Left cardiac atrium (tissue), 4 donors: ENCODE results near the gene COX7A2L. TPM values are rescaled to one million over a fixed set of nuclear protein-coding genes. Genes with fewer than 3 reads are reported as not detected.
A peak's percentile ranks its signal among the peaks of the same experiment; 100 is the strongest.
"Not testable (repeated sequence)": the region's sequence is repeated elsewhere in the genome, so short reads cannot be mapped to it uniquely, and the experiment has no call there.

Experiments
- ATAC-seq, 2 donors: fragments of 200-7000 bp; cut with Tn5 transposase; one replicate each; pipeline ENCODE4 v1.9.1; 2020; ENCODE audit warnings: mild to moderate bottlenecking in 2 of 2, moderate library complexity in 2 of 2
- DNase-seq: peaks from one replicate; pipeline ENCODE4 v3.0.0-alpha.2; 2020
- intact Hi-C, 2 donors: fragments of 100-400 bp; cut with DNase I; formaldehyde crosslinking; loops; one replicate each; pipeline versions ENCODE4 v1.14.1 to v1.15.1; 2022 to 2023
- long read RNA-seq: library from polyadenylated mRNA; unstranded; transcript quantifications from one replicate; pipeline ENCODE4 v2.0.0, GENCODE V29; 2021
- total RNA-seq, 2 donors: library from RNA; stranded (reverse); fragmentation: NEBNext Ultra II Directional; extraction: Animal tissue kit (Norgen Biotek cat#: 25700); gene quantifications; one replicate each; pipeline ENCODE4 v1.2.1, GENCODE V29; 2021
- donor health status: DM: no; HTN: yes; CAD: no.
- donor health status: DM: no; HTN: yes; CAD: no; lungs with severe emphysema.
- donor health status: DM: yes; HTN: yes; CAD: no.
- donor health status: Dilated cardiomyopathy.

The COX7A2L gene, protein sequence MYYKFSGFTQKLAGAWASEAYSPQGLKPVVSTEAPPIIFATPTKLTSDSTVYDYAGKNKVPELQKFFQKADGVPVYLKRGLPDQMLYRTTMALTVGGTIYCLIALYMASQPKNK
- total RNA-seq, result 100 to 1,000 TPM in 1 of 2 donors, 10 to 100 TPM in 1; 86.7 to 101 TPM
- long read RNA-seq, transcript COX7A2L-201 (3 exons, 1,112 nt), result major isoform, 153 of 155 reads
- long read RNA-seq, partial matches to known transcripts, result 0 of 155 reads
- long read RNA-seq, other reads (novel, unspliced or antisense), result 2 of 155 reads

DNA sequence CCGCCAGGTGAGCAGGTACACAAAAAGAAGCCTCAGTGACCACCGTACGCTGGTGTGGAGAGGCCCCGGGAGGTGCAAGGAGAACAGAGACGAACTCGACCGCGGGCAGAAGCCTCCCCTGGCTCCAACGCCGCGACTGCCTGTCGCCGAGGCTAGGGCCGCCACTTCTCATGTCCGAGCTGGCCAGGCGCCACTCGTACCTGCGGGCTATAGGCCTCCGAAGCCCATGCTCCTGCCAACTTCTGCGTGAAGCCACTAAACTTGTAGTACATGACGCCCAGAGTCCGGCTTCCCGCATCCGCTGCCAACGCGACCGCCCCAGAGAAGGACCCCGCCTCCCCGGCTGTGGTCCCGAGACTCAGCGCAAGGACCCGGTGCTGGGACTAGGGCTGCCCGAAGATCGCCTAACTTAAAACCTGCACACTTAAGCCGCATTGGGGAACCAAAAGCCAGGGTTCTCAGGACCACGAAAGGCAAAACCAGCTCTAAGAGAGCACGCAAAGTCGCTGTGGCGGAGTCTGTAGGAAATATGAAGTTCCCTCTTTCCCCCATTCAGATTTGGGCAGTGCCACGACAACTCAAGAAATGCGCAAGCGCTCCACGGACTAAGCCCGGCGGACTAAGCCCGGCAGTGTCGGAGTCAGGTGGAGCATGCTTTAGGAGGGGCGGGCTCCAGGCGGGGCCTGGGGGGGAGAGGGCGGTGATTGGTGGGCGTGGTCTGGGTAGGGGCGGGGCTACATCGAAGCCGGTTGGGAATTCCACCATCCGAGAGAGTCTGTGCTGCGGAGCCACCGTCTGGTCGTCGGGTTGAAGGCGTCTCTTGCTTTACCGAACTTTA lies at the start of gene COX7A2L:
COX7A2L (minus strand) TSS at position 328 of the 838 bp plus-strand sequence; CDS start at position 272, 56 bp downstream.
- intact Hi-C loops, result no loop called here
- DNase-seq (peak; percentile 96), ATAC-seq (peak; percentile 99)

DNA sequence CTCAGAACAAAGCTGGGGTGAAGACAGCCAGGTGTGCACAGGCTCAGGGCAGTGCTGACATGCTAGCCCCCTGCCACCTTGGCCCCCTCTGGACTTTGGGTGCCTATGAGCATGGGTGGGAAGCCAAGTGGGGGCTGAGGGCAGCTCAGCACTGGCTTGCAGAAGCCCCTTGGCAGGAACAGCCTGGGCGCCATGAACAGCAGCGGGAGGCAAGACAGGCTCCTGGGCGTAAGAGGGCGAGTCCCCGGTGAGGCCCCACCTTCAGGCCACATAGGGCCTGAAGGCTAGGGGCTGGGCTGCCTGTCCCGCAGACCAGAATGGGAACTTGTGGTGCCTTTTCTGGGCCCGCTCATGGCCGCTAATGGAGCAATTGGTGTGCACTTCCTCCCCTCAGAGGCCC lies 47.0 kb upstream of the COX7A2L start:
- DNase-seq (no peak), ATAC-seq (no peak)
- intact Hi-C loops, result no loop called here

DNA sequence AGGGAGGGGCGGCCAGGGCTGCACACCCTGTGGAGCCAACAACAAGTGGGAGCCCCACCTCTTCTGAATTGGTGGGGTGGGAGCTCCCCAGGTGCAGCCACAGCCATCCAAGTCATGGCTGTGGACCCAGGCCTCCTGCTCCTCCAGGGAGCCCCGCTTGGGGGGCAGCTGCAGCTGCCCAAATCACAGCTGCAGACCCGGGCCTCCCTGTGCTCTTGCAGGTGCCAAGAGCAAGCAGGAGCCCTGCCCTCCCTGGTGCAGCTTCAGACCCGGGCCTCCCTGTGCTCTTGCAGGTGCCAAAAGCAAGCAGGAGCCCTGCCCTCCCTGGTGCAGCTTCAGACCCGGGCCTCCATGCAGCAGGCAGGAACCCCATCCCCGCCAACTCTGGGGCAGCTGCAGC lies 46.5 kb upstream of the COX7A2L start:
- DNase-seq (no peak), ATAC-seq (no peak)
- intact Hi-C loops, result no loop called here

DNA sequence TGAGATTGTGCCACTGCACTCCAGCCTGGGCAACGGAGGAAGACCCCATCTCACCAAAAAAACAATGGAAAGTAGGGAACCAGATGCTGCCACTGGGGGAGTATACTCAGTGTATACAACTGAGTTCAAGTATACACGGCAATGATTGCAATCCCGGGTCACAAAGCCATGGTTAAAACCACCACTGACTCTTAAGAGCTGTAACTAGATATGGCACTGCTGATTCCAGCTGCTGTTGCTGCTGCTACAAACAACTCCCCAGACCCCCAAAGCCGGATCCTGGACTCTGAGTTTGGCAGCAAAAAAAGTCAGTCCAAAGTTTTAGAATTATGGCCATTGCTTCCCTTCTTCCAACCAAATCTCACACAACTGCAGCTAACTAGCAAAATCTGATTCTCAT lies 43.7 kb upstream of the COX7A2L start:
- DNase-seq (no peak), ATAC-seq (no peak)
- intact Hi-C loops, result no loop called here

DNA sequence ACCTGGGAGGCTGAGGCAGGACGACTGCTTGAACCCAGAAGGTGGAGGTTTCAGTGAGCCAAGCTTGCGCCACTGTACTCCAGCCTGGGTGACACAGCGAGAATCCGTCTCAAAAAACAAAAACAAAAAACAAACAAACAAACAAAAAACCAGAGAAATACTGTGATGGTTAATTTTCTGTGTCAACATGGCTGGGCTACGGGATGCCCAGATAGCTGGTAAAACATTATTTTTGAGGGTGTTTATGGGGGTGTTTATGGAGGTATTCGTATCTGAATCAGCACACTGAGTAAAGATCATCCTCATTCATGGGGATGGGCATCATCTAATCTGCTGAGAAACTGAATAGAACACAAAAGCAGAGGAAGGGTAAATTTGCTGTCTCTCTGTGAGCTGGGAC lies 40.8 kb upstream of the COX7A2L start:
- no peak for DNase-seq
- no peak for ATAC-seq
- intact Hi-C loops, result no loop called here

DNA sequence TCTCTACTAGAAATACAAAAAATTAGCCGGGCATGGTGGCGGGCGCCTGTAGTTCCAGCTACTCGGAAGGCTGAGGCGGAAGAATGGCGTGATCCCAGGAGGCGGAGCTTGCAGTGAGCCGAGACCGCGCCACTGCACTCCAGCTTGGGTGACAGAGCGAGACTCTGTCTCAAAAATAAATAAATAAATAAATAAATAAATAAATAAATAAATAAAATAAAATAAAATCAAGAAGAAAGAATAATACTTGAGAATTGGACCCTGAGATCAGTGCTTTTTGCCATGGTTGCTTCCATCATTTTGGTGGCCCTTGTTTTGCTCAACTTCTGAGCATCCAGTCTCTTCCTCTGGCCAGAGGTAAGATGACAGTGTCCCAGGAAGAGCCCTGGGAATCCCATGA lies 37.0 kb upstream of the COX7A2L start:
- intact Hi-C loops, ATAC-seq: not testable (repeated sequence)

DNA sequence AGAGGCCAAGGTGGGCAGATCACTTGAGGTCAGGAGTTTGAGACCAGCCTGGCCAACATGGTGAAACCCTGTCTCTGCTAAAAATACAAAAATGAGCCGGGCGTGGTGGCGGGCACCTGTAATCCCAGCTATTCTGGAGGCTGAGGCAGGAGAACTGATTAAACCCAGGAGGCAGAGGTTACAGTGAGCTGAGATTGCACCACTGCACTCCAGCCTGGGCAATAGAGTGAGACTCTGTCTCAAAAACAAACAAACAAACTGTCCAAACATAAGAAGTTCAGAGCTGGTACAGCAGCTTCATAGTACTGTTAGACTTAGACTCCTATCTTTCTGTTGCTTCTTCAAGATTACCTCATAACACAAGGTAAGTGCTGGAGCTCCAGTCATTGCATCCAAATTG lies 32.3 kb upstream of the COX7A2L start:
- ATAC-seq, result not testable (repeated sequence)

More for the DNA sequence above, 37.0 kb upstream of the COX7A2L start:
- not testable (repeated sequence) for DNase-seq

DNA sequence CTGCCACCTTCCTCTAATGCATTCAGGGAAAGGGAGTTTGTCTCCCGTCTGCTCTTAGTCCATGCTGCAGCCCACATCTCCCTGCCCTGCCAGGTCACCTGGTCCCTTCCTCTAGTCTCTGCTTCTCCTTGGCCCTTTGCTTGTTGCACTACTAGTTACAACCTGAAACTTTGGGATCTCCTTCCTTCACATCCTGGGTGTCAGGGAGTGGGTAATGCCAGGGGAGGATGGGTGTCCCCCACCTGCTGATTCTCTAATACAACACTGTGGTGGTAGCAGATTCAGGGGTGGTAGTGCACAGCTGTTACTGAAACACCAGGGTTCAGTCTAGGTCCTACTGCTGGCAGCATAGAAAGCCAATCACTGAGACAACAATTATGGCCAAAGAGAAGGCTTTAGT lies 31.2 kb upstream of the COX7A2L start:
- intact Hi-C loops, result no loop called here
- no peak for DNase-seq
- no peak for ATAC-seq

More for the DNA sequence above, 32.3 kb upstream of the COX7A2L start:
- intact Hi-C loops, DNase-seq: not testable (repeated sequence)

DNA sequence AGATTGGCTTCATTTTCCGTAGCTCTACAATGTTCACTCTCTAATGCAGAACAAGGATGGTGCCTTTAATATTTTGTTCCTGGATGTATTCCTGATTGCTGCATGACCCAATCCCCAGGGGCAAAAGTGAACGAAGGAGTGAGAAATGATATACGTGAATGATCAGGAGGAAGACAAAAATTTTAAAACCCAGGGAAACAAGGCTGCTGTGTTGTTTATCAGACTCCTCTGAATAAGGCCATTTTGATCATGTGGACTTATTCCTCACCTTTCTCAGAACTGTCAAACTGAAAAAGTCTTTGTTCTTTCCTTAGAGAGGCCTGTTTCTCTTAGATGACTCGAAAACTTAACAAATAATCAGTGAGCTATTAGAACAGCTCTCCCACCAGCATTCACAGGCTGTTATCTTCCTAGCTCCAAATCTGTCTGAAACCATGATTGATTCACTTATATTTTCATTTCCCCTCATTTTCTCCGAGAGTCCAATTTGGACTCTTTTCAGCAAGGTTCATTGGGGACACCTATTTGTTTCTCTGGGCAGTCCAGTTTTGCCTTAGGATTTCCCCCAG lies 29.5 kb upstream of the COX7A2L start:
- intact Hi-C loops, result no loop called here
- DNase-seq (no peak), ATAC-seq (no peak)

DNA sequence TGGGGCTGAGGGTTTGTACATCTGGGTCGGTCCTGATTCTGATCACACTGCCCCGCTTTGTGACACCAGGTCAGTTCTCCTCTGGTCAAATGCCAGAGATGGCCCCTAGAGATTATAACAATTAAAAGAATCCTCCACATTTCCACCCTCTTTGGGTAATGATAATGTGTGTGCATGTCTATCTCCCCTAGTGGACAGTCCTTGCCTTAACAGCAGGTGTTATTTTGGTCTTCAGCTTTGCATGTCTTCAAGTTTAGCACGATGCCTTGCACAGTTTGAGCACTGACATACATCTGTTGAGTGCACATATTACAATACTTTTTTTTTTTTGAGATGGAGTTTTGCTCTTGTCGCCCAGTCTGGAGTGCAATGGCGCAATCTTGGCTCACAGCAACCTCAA lies 25.7 kb upstream of the COX7A2L start:
- DNase-seq, result no peak
- intact Hi-C loops, result no loop called here
- ATAC-seq, result no peak

DNA sequence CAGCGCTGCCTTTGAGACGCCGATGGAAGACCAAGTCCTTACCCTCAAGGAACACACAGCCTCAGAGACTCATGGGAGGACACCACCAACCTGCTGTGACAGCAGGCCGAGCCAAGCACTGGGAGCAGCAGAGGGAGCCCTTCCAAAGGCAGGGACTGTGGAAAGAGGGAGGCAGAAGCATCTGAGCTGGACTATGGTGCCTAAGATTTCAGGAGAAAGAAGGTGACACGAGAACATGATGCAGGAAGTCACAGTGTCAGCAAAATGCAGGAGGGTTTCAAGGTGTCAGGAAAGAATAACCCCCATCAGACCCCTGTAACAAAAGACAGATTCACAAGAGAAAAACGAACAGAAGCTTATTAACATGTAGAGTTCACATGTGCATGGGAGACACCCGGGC lies 24.2 kb upstream of the COX7A2L start:
- DNase-seq (no peak), ATAC-seq (no peak)
- intact Hi-C loops, result no loop called here

DNA sequence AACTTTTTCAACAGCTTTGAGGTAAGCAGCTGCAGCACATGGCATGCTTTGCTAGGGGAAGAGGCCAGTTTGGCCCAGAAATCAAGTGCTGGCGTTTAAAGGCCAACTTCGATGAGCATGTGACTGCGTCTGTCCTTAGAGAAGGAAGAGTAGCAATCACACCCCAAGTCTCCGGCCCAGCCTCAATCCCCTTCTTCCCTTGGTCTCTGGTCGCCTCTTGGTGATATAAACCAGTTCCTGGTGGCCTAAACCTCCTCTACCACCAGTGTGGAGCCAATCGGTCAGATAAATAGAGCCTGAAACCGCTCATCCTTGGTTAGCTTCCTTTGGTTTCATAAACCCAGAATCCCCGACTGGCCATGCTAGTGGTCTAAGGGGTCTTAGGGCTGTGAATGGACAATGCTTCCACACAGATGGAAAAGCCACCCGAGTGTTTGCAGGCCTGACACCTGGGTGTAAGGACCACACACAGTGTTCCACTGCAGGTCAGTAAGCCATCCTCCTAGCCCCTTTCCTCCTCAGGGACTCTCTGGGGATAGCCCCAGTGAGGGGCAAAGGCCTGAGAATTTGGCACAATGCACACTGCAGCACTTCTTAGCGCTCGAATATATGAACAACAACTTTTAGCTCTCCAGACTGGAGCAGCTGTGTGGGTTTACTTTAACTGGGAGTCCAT lies 23.0 kb upstream of the COX7A2L start:
- intact Hi-C loops, result no loop called here
- DNase-seq (no peak), ATAC-seq (no peak)

DNA sequence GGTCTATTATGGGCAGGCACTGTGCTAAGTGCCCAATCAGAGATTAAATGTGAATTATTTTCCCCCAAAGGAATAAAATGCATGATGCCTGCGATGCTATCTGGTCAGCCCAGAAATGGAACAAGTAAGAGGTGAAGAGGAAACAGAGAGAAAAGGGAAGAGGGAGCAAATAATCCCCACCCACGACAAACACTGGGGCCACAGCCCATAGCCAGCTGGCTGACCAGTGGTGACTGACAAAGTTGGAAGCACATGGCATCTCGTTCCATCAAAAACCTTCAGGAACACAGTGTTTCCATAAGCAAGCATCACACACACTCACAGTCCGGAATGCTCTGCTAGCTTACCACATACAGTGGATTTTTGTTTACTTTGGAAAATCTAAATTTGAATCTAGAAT lies 21.1 kb upstream of the COX7A2L start:
- ATAC-seq, result no peak
- DNase-seq, result no peak
- intact Hi-C loops, result no loop called here

DNA sequence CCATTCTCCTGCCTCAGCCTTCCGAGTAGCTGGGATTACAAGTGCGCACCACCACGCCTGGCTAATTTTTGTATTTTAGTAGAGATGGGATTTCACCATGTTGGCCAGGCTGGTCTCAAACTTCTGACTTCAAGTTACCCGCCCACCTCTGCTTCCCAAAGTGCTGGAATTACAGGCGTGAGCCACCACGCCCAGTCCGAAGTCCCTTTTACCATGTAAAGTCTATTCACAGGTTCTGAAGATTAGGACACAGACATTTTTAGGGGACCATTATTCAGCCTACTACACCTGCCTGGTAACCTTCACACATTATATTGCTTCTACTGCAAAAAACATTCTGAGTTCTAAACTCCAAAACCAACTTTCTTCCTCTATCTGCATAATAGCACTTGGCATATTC lies 19.0 kb upstream of the COX7A2L start:
- intact Hi-C loops, DNase-seq, ATAC-seq: not testable (repeated sequence)

DNA sequence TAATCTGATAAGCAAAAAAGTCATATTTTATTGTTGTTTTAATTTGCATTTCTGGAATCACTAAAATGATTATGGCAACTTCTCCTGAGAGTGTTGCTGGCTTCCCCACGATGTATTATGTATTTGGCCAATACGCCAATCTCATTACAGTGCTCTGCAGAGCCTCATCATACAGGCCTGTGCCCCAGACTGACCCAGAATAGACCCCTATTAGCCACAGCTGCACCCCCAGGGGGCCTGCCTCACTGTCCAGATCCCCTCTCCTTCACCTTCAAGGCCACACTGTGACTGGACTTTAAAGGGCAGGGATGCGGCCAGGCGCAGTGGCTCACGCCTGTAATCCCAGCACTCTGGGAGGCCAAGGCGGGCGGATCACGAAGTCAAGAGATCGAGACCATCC lies 17.4 kb upstream of the COX7A2L start:
- DNase-seq (no peak), ATAC-seq (no peak)
- intact Hi-C loops, result no loop called here

DNA sequence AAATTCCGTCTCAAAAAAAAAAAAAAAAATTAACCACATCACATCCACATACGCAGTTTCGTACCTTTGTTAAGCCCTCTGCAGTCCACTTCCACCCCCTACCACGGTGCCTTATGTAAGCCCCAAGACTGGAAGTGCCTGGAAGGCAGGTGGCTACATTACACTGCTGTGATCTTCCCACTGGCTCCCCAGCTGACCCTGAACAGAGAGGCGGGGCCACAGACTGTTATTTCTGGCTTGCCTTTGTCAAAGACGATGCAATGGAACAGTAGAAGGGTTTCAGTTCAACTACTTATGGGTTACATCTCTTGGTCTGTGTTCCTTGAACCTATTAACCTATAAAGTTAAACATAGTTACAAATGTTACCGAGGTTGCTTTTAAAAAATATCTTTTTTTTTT lies 15.7 kb upstream of the COX7A2L start:
- intact Hi-C loops, result no loop called here
- ATAC-seq (no peak), DNase-seq (no peak)

DNA sequence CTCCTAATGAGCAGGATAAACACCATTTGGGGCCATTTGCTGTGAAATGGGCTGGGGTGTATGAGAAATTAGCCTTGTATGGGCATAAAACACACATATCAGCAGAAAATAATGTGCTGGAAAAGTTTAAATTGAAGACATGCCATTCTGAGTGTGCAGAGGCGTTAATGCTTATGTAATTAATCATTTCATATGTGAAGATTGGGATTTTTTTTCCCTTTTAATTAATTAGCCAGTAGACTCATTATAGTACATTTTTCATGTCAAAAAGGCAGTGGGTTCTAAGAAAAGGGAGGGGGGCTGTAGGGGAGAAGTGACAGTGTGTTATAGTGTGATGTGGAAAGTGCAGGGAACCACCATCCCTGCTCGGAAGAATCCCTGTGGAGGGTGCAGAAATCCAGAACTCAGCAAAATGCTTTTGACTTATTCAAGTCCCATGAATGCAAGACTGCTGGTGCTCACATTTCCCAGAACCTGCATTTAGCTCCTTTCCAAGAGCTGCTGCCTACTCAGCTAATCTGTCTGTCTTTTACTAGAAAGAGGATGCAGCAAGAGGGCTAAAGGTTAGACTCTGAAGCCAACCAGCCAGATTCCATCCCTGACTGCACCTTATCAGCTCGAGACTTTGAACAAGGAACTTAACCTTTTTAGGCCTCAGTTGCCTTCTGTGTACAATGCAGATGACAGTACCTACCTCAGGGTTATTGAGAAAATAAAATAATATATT lies 11.6 kb upstream of the COX7A2L start:
- DNase-seq (no peak), ATAC-seq (no peak)
- intact Hi-C loops, result no loop called here

DNA sequence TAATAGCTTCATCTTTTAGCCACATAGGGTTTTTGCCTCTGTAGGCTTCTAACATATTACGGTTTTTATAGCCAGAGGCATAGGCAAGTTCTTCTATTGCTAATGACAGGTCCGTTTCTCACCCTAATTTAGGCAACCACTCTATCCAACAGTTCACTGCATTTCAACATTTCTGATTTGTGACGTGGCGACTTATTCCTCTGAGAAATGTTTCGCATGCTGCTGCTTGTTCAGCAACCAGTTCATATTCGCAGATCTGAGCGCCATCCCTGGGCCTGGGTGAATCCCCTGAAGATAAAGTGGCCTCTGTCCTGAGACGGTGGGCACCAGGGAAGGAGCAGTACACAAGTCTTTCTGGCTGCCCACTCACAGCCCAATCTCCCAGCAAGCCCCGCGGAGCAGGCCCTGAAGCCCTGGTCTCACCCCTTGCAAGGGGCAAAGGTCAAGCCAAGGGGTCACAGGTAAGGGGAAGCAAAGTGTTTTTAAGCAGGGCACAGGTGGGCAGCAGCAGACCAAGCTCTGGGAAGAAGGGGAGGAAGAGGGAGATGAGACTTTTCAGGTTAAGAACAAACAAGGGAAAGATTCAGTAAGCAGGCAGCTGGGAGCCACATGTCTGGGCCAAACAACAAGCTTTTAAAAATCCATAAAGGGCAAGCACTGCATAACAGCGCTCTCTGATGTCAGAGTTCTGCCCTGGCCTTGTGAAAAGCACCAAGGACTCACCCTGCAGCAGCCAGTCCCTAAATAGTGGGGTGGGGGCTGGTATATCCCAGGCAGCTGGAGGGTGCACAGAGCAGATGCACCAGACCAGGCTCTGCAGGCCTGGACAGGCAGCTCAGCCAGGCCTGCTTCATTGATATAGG lies 10.8 kb upstream of the COX7A2L start:
- intact Hi-C loops, result no loop called here
- DNase-seq (no peak), ATAC-seq (no peak)
